Activated T-cell treated with anti-CD3 and anti-CD28 coated beads, Interleukin-2, amount 50 U/mL, for 72 hours (primary cell): Measurements from ENCODE around the gene TSHZ2. TPM values are rescaled to one million over a fixed set of nuclear protein-coding genes. Genes with fewer than 3 reads are reported as not detected.
"Not testable (repeated sequence)": the region's sequence is repeated elsewhere in the genome, so short reads cannot be mapped to it uniquely, and the experiment has no call there.

Source experiments
- ATAC-seq, 2 donors: fragments of 150-1000 bp; cut with Tn5 transposase; replicated peaks in 1 of 2; 2 replicates each; pipeline ENCODE4 v1.10.0; 2021; ENCODE audit warnings: moderate library complexity in 2 of 2, mild to moderate bottlenecking in 1 of 2
- DNase-seq, 2 donors: peaks; one replicate each; pipeline ENCODE4 v3.0.0; 2021 to 2022; ENCODE audit warnings: mixed read lengths in 1 of 2
- H3K27ac Mint-ChIP-seq: one replicate; pipeline ENCODE4 v1.8.0; 2022; ENCODE audit warnings: mild to moderate bottlenecking, moderate library complexity, mixed read lengths
- H3K27me3 Mint-ChIP-seq: one replicate; pipeline ENCODE4 v1.8.0; 2022; ENCODE audit warnings: low read depth, mixed read lengths
- H3K36me3 Mint-ChIP-seq, 2 donors: one replicate each; pipeline ENCODE4 v1.8.0; 2022; ENCODE audit warnings: mixed read lengths in 2 of 2, mild to moderate bottlenecking in 1 of 2; ENCODE audit not compliant: insufficient read depth in 2 of 2
- H3K4me1 Mint-ChIP-seq: one replicate; pipeline ENCODE4 v1.8.0; 2022; ENCODE audit warnings: low read depth, mixed read lengths
- H3K4me3 Mint-ChIP-seq, 2 donors: one replicate each; pipeline ENCODE4 v1.8.0; 2022; ENCODE audit warnings: mild to moderate bottlenecking in 2 of 2, mixed read lengths in 2 of 2, moderate library complexity in 2 of 2
- H3K9me3 Mint-ChIP-seq, 2 donors: one replicate each; pipeline ENCODE4 v1.8.0; 2022; ENCODE audit warnings: mixed read lengths in 2 of 2
- total RNA-seq, 2 donors: library from RNA; stranded (reverse); gene quantifications; one replicate each; pipeline ENCODE4 v1.2.3, GENCODE V29; 2022

Gene TSHZ2
- total RNA-seq, 2 donors from 2014 or later: 29.3 to 56.7 TPM

DNA sequence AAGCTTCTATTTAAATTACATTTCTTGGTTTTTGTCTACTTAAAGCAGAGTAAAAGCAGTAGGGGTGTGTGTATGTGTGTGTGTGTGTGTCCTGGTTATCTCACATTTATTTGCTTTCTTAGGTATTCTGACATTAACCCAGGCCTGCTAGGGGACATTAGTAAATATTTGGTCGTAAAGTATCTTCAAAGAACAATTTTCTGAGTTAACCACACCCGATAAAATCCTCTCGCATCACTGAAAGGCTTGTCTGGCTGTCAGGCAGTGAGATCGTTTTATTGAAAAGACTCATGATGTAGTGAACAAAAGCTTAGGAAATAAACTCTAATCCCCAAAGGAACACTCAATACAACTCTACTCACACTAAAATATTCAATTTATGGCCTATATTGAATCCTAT, 543.6 kb downstream of the TSHZ2 start:
- H3K27me3 Mint-ChIP-seq: no peaks in the 10 kb centered on the region
- ATAC-seq (no peak), DNase-seq (no peak)
- no peaks in the 10 kb centered on the region for H3K36me3 Mint-ChIP-seq
- H3K27ac Mint-ChIP-seq: no peak overlapping the region
- H3K4me1 Mint-ChIP-seq: no peaks in the 10 kb centered on the region
- H3K4me3 Mint-ChIP-seq: no peak overlapping the region
- H3K9me3 Mint-ChIP-seq: no peaks in the 10 kb centered on the region

- Mint-ChIP-seq H3K27me3 (no peaks in the 10 kb centered on the region), H3K4me3 (no peak overlapping the region), H3K36me3 (no peaks in the 10 kb centered on the region), H3K4me1 (no peaks in the 10 kb centered on the region), H3K27ac (no peak overlapping the region), H3K9me3 (no peaks in the 10 kb centered on the region)
- ATAC-seq (no peak), DNase-seq (no peak)
These were observed 545.0 kb downstream of the TSHZ2 start for GRCh38 chr20:53517146-53517545.

DNA sequence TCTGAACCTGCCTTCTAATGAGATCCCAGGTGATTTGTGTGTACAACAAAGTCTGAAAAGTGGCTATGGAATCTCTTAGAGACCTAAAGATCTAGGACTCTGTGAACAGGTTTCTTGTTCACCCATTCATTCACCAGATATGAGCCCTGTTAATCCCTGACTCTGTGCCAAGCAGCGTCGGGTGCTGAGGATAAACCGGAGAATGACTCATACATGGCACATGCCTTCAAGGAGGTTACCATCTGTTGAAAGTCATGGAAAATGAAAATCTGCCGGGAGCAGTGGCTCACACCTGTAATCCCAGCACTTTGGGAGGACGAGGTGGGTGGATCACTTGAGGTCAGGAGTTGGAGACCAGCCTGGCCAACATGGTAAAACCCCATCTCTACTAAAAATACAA, 549.3 kb downstream of the TSHZ2 start:
- H3K27me3 Mint-ChIP-seq, DNase-seq, H3K4me3 Mint-ChIP-seq, H3K27ac Mint-ChIP-seq, H3K9me3 Mint-ChIP-seq, ATAC-seq, H3K4me1 Mint-ChIP-seq, H3K36me3 Mint-ChIP-seq: not testable (repeated sequence)

- H3K4me1 Mint-ChIP-seq: no peaks in the 10 kb centered on the region
- no peaks in the 10 kb centered on the region for H3K27me3 Mint-ChIP-seq
- H3K36me3 Mint-ChIP-seq: no peaks in the 10 kb centered on the region
- no peaks in the 10 kb centered on the region for H3K9me3 Mint-ChIP-seq
- DNase-seq (no peak), ATAC-seq (no peak)
- H3K27ac Mint-ChIP-seq: no peak overlapping the region
- no peak overlapping the region for H3K4me3 Mint-ChIP-seq
These were observed 549.9 kb downstream of the TSHZ2 start for GRCh38 chr20:53522026-53522425.

DNA sequence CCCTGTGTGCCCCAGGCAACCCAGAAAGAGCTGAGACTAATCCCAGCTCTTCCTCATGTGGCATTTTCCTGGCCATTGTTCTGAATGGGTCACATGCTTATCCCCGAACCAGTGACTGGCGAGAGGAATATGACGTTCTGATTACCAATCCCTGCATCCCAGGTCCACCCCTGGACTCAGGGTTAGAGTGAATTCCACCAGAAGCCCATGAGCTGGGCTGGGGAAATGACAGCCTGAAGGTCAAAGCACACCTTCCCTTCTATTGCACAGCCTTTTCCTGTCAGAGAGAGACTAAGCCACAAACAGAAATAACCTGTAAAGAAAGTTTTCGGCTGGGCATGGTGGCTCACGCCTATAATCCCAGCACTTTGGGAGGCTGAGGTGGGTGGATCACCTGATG, 550.5 kb downstream of the TSHZ2 start:
- ATAC-seq (no peak), DNase-seq (no peak)
- no peaks in the 10 kb centered on the region for H3K27me3 Mint-ChIP-seq
- no peaks in the 10 kb centered on the region for H3K36me3 Mint-ChIP-seq
- no peak overlapping the region for H3K4me3 Mint-ChIP-seq
- no peaks in the 10 kb centered on the region for H3K4me1 Mint-ChIP-seq
- no peak overlapping the region for H3K27ac Mint-ChIP-seq
- H3K9me3 Mint-ChIP-seq: no peaks in the 10 kb centered on the region

DNA sequence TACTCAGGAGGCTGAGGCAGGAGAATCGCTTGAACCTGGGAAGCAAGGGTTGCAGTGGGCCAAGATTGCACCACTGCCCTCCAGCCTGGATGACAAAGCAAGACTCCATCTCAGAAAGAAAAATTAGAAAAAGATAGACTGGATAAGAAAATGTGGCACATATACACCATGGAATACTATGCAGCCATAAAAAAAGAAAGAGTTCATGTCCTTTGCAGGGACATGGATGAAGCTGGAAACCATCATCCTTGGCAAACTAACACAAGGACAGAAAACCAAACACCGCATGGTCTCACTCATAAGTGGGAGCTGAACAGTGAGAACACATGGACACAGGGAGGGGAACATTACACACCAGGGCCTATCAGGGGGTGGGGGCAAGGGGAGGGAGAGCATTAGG, 551.5 kb downstream of the TSHZ2 start:
- not testable (repeated sequence) for ATAC-seq, H3K9me3 Mint-ChIP-seq, H3K27me3 Mint-ChIP-seq, H3K27ac Mint-ChIP-seq, H3K4me3 Mint-ChIP-seq, H3K36me3 Mint-ChIP-seq, H3K4me1 Mint-ChIP-seq, DNase-seq

- Mint-ChIP-seq H3K27ac (no peak overlapping the region), H3K36me3 (no peaks in the 10 kb centered on the region), H3K4me3 (no peak overlapping the region), H3K4me1 (no peaks in the 10 kb centered on the region), H3K9me3 (no peaks in the 10 kb centered on the region), H3K27me3 (no peaks in the 10 kb centered on the region)
- ATAC-seq (no peak), DNase-seq (no peak)
These were observed 552.6 kb downstream of the TSHZ2 start for GRCh38 chr20:53524589-53525312.

GRCh38 chr20:53527196-53527595, 555.0 kb downstream of the TSHZ2 start:
- DNase-seq: no peak
- no peaks in the 10 kb centered on the region for H3K4me1 Mint-ChIP-seq
- no peaks in the 10 kb centered on the region for H3K27me3 Mint-ChIP-seq
- H3K9me3 Mint-ChIP-seq: peaks cover 0 to 1% of the 10 kb centered on the region in 2 donors
- H3K36me3 Mint-ChIP-seq: no peaks in the 10 kb centered on the region
- ATAC-seq: no peak
- no peak overlapping the region for H3K27ac Mint-ChIP-seq
- no peak overlapping the region for H3K4me3 Mint-ChIP-seq

- DNase-seq: no peak
- no peak overlapping the region for H3K27ac Mint-ChIP-seq
- no peak for ATAC-seq
- H3K9me3 Mint-ChIP-seq: peaks cover 0 to 1% of the 10 kb centered on the region in 2 donors
- H3K4me1 Mint-ChIP-seq: no peaks in the 10 kb centered on the region
- H3K27me3 Mint-ChIP-seq: no peaks in the 10 kb centered on the region
- H3K36me3 Mint-ChIP-seq: no peaks in the 10 kb centered on the region
- H3K4me3 Mint-ChIP-seq: no peak overlapping the region
These were observed 557.5 kb downstream of the TSHZ2 start for GRCh38 chr20:53529658-53530057.

- Mint-ChIP-seq H3K4me3 (no peak overlapping the region), H3K4me1 (no peaks in the 10 kb centered on the region)
These were observed 558.3 kb downstream of the TSHZ2 start for GRCh38 chr20:53530440-53530839.

DNA sequence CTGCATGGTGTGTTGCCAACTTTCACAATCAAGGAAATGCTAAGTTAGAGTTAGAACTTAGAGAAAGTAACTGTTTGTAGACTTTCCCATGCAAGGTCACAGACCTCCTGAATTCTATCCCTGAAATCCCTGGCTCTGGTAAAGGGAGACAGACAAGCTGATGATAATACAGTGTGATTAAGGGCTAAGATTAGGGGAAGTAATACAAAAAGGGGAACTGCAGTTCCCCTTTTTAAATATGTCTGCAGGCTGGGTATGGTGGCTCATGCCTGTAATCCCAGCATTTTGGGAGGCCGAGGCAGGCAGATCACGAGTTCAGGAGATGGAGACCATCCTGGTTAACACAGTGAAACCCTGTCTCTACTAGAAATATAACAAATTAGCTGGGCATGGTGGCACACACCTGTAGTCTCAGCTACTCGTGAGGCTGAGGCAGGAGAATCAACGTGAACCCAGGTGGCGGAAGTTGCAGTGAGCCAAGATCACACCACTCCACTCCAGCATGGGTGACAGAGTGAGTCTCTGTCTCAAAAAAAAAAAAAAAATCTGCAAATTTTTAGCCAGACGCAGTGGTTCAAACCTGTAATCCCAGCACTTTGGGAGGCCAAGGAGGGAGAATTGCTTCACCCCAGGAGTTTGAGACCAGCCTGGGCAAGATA, 560.6 kb downstream of the TSHZ2 start:
- not testable (repeated sequence) for ATAC-seq, DNase-seq, H3K4me1 Mint-ChIP-seq, H3K9me3 Mint-ChIP-seq, H3K36me3 Mint-ChIP-seq, H3K27me3 Mint-ChIP-seq, H3K27ac Mint-ChIP-seq, H3K4me3 Mint-ChIP-seq

More at GRCh38 chr20:53530440-53530839, 558.3 kb downstream of the TSHZ2 start:
- Mint-ChIP-seq H3K27ac (no peak overlapping the region), H3K36me3 (no peaks in the 10 kb centered on the region), H3K9me3 (peaks cover 0 to 1% of the 10 kb centered on the region in 2 donors), H3K27me3 (no peaks in the 10 kb centered on the region)
- no peak for ATAC-seq
- DNase-seq: no peak

GRCh38 chr20:53533500-53533899, 561.3 kb downstream of the TSHZ2 start:
- H3K27me3 Mint-ChIP-seq: no peaks in the 10 kb centered on the region
- ATAC-seq (no peak), DNase-seq (no peak)
- H3K36me3 Mint-ChIP-seq: no peaks in the 10 kb centered on the region
- H3K4me1 Mint-ChIP-seq: no peaks in the 10 kb centered on the region
- peaks cover 0 to 1% of the 10 kb centered on the region in 2 donors for H3K9me3 Mint-ChIP-seq
- no peak overlapping the region for H3K27ac Mint-ChIP-seq
- H3K4me3 Mint-ChIP-seq: no peak overlapping the region

- no peak overlapping the region for H3K27ac Mint-ChIP-seq
- DNase-seq (no peak), ATAC-seq (no peak)
- H3K4me1 Mint-ChIP-seq: no peaks in the 10 kb centered on the region
- no peaks in the 10 kb centered on the region for H3K36me3 Mint-ChIP-seq
- H3K9me3 Mint-ChIP-seq: peaks cover 0 to 1% of the 10 kb centered on the region in 2 donors
- H3K27me3 Mint-ChIP-seq: no peaks in the 10 kb centered on the region
- H3K4me3 Mint-ChIP-seq: no peak overlapping the region
These were observed 561.9 kb downstream of the TSHZ2 start for GRCh38 chr20:53534037-53534436.

GRCh38 chr20:53535878-53536277, 563.7 kb downstream of the TSHZ2 start:
- H3K4me1 Mint-ChIP-seq: no peaks in the 10 kb centered on the region
- DNase-seq: no peak
- ATAC-seq: no peak
- no peaks in the 10 kb centered on the region for H3K27me3 Mint-ChIP-seq
- H3K9me3 Mint-ChIP-seq: no peaks in the 10 kb centered on the region
- H3K36me3 Mint-ChIP-seq: no peaks in the 10 kb centered on the region
- no peak overlapping the region for H3K27ac Mint-ChIP-seq
- no peak overlapping the region for H3K4me3 Mint-ChIP-seq
